Hematopoietic multipotent progenitor cell treated with erythropoietin and hydrocortisone succinate and interleukin-3 and kit ligand, for 4 days (in vitro differentiated cells): ENCODE results near the gene FAM227A.

Experiments used
- DNase-seq: peaks from one replicate; pipeline ENCODE4 v3.0.0-alpha.2; 2015

The FAM227A gene

DNA sequence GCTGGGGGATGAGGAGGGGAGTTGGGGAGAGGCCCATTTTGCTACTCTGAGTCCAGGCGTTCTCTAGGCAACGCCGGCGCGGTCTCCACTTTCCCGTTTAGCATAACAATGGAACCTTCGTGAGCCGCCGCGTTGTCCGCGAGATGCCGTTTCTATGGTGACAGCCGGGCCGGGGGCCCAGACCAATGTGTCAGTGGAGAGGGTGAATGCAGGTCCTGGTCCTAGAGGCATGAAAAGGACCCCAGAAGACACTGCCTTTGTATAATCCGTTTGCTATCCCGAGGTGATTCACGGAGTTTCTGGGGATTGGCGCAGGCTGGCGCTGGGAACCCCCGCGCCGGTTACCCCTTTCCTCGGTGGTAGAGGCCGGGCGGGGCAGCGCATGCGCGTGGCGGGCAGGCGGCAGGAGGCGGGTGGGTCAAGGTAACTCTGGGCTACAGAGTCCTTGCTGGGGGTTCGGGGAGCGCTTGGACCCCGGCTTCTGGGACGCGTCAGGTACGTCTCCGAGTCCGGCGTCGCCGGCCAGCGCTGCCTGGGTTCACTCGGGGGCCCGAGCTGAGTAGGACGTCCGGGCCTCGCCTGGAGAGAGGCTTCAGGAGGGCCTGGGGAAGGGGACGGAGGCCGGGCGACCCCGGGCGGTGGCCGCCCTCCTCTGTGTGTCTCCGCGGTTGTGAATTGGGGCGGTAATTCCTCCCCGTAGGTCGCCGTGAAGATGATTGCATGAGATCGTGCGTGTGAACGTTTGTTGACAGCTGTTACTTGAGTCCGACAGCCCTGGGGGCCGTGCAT lies at the start of gene FAM227A, which contains the start of gene CBY1:
Gene FAM227A, minus strand, starts transcription at position 137 of the 789 bp plus-strand sequence. CDS start 6,224 bp downstream, outside the sequence.
Gene CBY1, plus strand, starts transcription at position 383 of the 789 bp plus-strand sequence. CDS start 11,417 bp downstream, outside the sequence.
- DNase-seq: peak; percentile 94

GRCh38 chr22:38705235-38706100 lies 49.3 kb upstream of the FAM227A start, which contains the start of gene GTPBP1:
GTPBP1 (plus strand) TSS chr22:38705944; CDS start chr22:38705956, 12 bp downstream.
- DNase-seq: peak; percentile 100

DNA sequence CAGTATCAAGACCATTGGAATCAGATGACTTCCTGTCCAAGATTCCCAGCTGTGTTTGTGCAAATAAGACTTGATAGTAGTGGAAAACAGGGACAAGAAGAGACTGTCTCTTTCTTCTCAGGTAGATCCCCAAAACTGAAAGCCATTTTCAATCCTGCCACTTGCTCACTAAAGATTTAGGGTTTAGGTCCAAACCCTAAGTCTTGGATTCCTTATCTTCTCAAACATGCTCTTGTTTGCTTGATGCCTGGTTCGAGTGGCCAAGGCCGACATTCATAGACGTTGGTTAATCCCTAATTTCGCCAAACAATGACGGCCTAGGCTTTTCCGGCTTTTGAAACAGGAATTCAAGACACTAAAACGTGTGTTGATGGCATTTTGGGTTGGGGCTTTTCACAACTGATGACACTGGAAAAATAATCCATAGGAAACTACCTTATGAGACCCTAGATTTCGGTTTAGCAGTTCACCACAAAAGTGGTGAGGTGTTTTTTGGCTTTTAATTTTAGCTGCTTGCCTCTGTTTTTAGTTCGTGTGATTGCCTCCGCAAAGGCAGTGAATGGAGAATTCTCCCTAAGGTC lies 48.6 kb upstream of the FAM227A start:
- DNase-seq: peak; percentile 46

GRCh38 chr22:38700789-38701628 lies 44.8 kb upstream of the FAM227A start, which contains the start of gene JOSD1:
JOSD1 (minus strand) TSS chr22:38700943; CDS start chr22:38699987, 956 bp downstream.
- DNase-seq: peak; percentile 96

DNA sequence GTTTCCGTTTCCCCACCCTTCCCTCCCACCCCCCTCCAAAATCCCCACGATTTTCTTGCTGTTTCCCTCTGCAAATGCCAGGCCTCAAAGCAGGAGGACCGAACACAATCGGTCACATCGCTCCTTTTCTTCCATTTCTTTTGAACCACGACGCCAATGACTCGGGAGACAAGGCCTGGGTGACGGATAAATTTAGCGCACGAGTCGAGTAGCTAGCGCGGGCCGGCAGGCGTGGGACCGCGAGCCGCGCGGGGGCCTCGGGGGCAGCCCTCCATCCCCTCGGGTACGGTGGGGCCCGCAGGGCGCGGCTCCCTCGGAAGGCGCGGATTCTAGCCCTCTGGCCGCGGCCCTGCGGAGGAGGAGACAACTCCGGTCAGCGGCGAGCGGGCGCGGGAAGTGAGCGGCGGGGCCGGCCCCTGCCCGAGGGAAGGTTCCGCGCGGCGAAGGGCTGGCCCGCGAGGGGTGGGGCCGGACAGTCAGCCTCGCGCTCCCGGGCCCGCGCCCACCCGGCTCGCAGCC lies 44.1 kb upstream of the FAM227A start:
- no peak for DNase-seq

DNA sequence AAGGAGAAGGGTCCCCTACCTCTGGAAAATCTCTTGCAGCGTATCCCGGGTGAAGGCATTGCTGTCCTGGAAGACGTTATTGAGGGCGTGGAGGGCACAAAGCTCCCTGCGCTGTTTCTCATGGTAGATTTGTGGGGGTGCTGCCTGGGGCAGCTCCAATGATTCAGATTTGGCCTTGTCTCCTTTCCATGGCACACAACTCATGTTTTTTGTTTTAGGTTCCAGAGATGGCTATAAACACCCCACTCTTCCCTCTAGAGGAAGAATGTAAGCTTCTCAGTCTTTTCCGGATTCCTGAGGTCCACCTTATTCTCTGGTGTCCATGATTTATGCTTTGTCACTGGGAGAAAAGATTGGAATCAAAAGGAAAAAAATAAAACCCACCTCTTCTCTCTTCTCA lies 43.6 kb upstream of the FAM227A start:
- DNase-seq: no peak

GRCh38 chr22:38699143-38699542 lies 43.0 kb upstream of the FAM227A start:
- no peak for DNase-seq

GRCh38 chr22:38698407-38699094 lies 42.4 kb upstream of the FAM227A start:
- DNase-seq: no peak

GRCh38 chr22:38697425-38698089 lies 41.4 kb upstream of the FAM227A start:
- peak; percentile 81 for DNase-seq

DNA sequence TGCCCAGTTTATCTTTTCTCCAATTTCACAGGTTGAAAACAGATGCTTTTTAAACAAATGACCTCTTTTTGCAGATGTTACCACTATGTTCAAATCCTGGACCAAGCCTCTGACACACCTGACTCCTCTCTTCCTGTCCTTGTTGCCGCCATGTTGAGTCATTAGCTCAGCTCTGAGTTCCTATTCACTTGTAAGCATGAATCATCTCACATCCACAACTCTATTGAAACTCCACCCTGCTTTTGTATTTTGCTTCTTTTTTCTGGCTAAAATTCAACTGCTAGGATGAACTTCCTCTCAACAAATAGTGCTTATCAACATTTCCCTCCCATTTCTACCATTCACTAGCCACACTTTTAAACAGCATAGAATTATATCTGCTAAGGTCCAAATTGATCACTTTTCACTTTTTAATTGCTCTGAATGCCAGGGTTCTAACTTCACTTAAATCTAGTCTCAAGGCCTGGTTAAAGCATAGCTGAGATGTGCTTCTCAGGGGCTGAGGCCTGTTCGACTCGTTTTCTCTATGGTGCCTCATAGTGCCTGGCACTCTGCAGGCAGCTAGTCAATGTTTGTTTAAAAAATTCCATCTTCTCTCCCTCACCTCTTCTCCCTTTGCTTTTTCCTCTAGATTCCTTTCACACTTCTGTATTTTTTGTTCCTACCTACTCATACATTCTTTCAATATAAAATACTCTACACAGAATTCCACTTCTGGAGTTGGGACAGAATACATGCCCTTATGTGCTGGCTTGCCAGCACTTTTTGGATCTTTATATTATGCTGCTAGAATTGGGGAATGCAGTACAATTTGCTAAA lies 40.6 kb upstream of the FAM227A start:
- DNase-seq: peak; percentile 70

GRCh38 chr22:38694940-38695339 lies 38.7 kb upstream of the FAM227A start:
- DNase-seq: peak; percentile 41

DNA sequence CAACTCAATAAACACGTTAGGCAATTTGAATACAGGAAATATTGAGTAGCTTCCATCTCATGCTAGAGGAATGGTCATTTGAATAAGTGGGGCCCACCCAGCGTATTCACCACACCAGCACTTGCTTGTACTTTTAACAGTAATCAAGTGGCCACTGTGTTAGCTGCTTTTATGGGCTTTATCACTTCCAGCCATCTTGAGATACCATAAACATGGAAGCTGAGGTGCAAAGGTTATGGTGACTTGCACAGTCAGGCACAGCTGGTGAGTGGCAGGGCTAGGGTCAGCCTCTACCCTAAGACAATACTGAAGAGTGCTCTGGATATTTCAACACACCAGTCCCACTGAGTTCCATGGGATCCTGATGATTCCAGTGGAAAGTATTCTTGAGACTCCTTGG lies 37.9 kb upstream of the FAM227A start:
- no peak for DNase-seq

- DNase-seq: no peak
These were observed 33.5 kb upstream of the FAM227A start for GRCh38 chr22:38689651-38690050.

- DNase-seq: no peak
These were observed 29.6 kb upstream of the FAM227A start for GRCh38 chr22:38685761-38686160.

DNA sequence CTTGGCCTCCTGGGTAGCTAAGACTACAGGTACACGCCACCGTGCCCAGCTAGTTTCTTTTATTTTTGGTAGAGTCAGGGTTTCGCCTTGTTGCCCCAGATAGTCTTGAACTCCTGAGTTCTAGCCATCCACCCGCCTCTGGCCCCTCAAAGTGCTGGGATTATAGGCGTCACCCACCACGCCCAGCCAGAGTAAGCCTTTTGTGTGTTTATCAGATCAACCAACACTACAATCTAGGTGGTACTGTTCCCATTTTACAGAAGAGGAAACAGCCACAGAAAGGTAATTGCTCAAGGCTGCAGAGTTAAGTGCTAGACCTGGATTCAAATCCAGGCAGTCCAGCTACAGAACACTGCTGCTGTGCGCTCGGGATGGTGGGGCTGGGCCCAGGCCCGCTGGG lies 28.7 kb upstream of the FAM227A start:
- no peak for DNase-seq

GRCh38 chr22:38681582-38682335 lies 25.6 kb upstream of the FAM227A start, which contains the start of gene TOMM22:
TOMM22 (plus strand) TSS chr22:38681957; CDS start chr22:38681979, 22 bp downstream.
- peak; percentile 96 for DNase-seq

- DNase-seq: peak; percentile 77
These were observed 19.6 kb upstream of the FAM227A start for GRCh38 chr22:38675833-38676232.

- DNase-seq: no peak
These were observed 18.7 kb upstream of the FAM227A start for GRCh38 chr22:38674888-38675287.
